Hypothalamus (tissue), 51 donors: ENCODE data around the gene GH1.
"Not testable (repeated sequence)": the region's sequence is repeated elsewhere in the genome, so short reads cannot be mapped to it uniquely, and the experiment has no call there.

Experiments used
- DNase-seq, 51 donors: peaks; one replicate each; lab custom pipeline; 2025; lab: John Stamatoyannopoulos, UW

GH1 gene

GRCh38 chr17:63869491-63870291, 48.9 kb downstream of the GH1 start:
- not testable (repeated sequence) for DNase-seq
